HG02884 (cell line): ENCODE results near the gene FGA.

Experiments used
- ATAC-seq: cut with Tn5 transposase; IDR thresholded peaks from one replicate; pipeline ENCODE4 v1.9.1; 2021; ENCODE audit warnings: mild to moderate bottlenecking, moderate library complexity; ENCODE audit not compliant: unreplicated experiment

The FGA gene

DNA sequence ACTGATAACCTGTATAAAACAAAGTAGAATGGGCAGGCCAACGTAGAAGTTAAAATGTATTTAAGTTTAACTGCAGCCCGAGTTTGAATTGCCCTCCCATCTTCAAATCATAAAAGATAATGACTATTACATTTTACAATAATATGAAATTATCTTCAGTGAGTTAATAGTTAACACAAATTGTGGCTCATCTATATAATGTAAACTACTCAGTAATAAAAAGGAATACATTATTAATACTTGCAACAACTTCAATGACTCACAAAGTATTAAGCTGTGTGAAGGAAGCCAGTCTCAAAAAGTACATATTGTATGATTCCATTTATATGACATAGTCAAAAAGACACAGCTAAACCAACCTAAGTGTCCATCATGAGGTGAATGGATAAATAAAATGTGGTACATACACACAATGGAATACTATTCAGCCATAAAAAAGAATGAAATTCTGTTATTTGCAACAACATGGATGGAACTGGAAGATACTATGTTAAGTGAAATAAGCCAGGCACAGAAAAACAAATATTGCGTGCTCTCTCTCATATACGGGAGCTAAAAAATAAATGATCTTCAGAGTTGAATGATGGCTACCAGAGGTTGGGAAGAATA lies 48.2 kb downstream of the FGA start:
- no peak for ATAC-seq
